Measurements from ENCODE around the gene HIVEP3. TPM values are rescaled to one million over a fixed set of nuclear protein-coding genes. Genes with fewer than 3 reads are reported as not detected.

The HIVEP3 gene
- total RNA-seq, 1 experiment from 2014 or later, result 1.4 TPM

- no peak overlapping the region for H3K9ac ChIP-seq (ENCODE audit: extremely low read depth, insufficient read length, low read length)
- Mint-ChIP-seq H3K4me3 (no peak overlapping the region), H3K9me3 (no peaks in the 10 kb centered on the region), H3K4me1 (peaks cover 4 to 15% of the 10 kb centered on the region in 2 experiments), H3K36me3 (ENCODE audit: insufficient read depth in 1 of 3, low read depth in 3 of 3) (no peaks in the 10 kb centered on the region), H3K27ac (no peak overlapping the region; a peak in 1 of 7 replicates), H3K27me3 (ENCODE audit: low read depth) (no peaks in the 10 kb centered on the region)
- no peak for TF ChIP-seq CTCF (conservative IDR thresholded peaks at IDR 0.05)
- no peak overlapping the region for H2AFZ ChIP-seq (ENCODE audit: low read length)
- H4K20me1 ChIP-seq (ENCODE audit: control insufficient read depth, insufficient read depth, insufficient read length), result no peaks in the 10 kb centered on the region
- WGBS (ENCODE audit: extremely low coverage, insufficient read length, low lambda C conversion rate), result no CpG with 5 or more reads among the region's 4 CpGs
- no peak overlapping the region for H2BK12ac ChIP-seq (ENCODE audit: insufficient read length, low read depth, low read length)
- no peaks in the 10 kb centered on the region for H3K27me3 ChIP-seq (ENCODE audit: insufficient read depth, low read length)
- no peak overlapping the region for H4K5ac ChIP-seq (ENCODE audit: insufficient read length, low read depth, low read length)
- no peak overlapping the region for H3K23ac ChIP-seq (ENCODE audit: insufficient read length, low read depth, low read length)
- no peak overlapping the region for H3K14ac ChIP-seq (ENCODE audit: insufficient read depth, low read length)
- H3K4me1 ChIP-seq (ENCODE audit: insufficient read depth, low read length), result no peaks in the 10 kb centered on the region; the same call in 1 of the 2 replicates
- no peaks in the 10 kb centered on the region for H3K23me2 ChIP-seq (ENCODE audit: insufficient read length, low read depth, low read length, poor library complexity, severe bottlenecking)
- H2BK20ac ChIP-seq (ENCODE audit: low read depth, low read length, poor library complexity, severe bottlenecking), result no peak overlapping the region
- no peak overlapping the region for H3K18ac ChIP-seq (ENCODE audit: insufficient read length, low read depth, low read length)
- H3K79me1 ChIP-seq (ENCODE audit: insufficient read depth, low read depth, low read length, poor library complexity, severe bottlenecking), result no peaks in the 10 kb centered on the region
- H3K79me2 ChIP-seq (ENCODE audit: insufficient read depth, low read length), result no peaks in the 10 kb centered on the region
- no peak overlapping the region for H3T11ph ChIP-seq (ENCODE audit: low read length)
- no peak overlapping the region for H3K27ac ChIP-seq (ENCODE audit: insufficient read length, low read depth, low read length)
- H3K9me3 ChIP-seq (ENCODE audit: control insufficient read depth, low read depth, low read length), result no peaks in the 10 kb centered on the region
- no peak overlapping the region for H3K4me2 ChIP-seq (ENCODE audit: insufficient read depth, insufficient read length, low read length)
- H3K4ac ChIP-seq (ENCODE audit: low read depth, low read length), result no peak overlapping the region
- no peak for DNase-seq
- no peak overlapping the region for H4K8ac ChIP-seq (replicated peaks; ENCODE audit: insufficient read length, low read depth, low read length)
- H2AK5ac ChIP-seq (ENCODE audit: insufficient read length, low read length), result no peak overlapping the region
- no peak overlapping the region for H2BK5ac ChIP-seq (ENCODE audit: insufficient read length, low read length)
- no peak overlapping the region for H2BK15ac ChIP-seq (ENCODE audit: low read depth, low read length)
- H2BK120ac ChIP-seq (ENCODE audit: low read depth, low read length, poor library complexity, severe bottlenecking), result no peak overlapping the region
- no peak overlapping the region for H4K91ac ChIP-seq (ENCODE audit: insufficient read length, low read depth, low read length)
- H3K56ac ChIP-seq (ENCODE audit: insufficient read length, low read depth, low read length), result no peak overlapping the region
These were observed 24.5 kb downstream of the HIVEP3 start for GRCh38 chr1:41894101-41894807.

All from H9 (cell line).